Upper lobe of left lung (tissue), 6 donors: ENCODE results near the gene PRKCA. TPM values are rescaled to one million over a fixed set of nuclear protein-coding genes. Genes with fewer than 3 reads are reported as not detected.

Experiments
- ATAC-seq, 2 donors: fragments of 200-7000 bp; cut with Tn5 transposase; one replicate each; pipeline ENCODE4 v1.9.1; 2022; ENCODE audit warnings: mild to moderate bottlenecking in 2 of 2, moderate library complexity in 2 of 2; ENCODE audit not compliant: low FRiP score in 2 of 2
- DNase-seq, 2 donors: peaks; one replicate each; pipeline ENCODE4 v3.0.0-alpha.2; 2019 to 2020
- H3K27ac ChIP-seq, 4 donors: fragments of 200-600 bp; sonication (generic); one replicate each; pipeline ENCODE4 v1.5.1; 2016 to 2019
- H3K27me3 ChIP-seq, 4 donors: fragments of 200-600 bp; sonication (generic); one replicate each; pipeline ENCODE4 v1.5.1; 2017 to 2019
- H3K36me3 ChIP-seq, 4 donors: fragments of 200-600 bp; sonication (generic); one replicate each; pipeline ENCODE4 v1.5.1; 2016 to 2019
- H3K4me1 ChIP-seq, 4 donors: fragments of 200-600 bp; sonication (generic); one replicate each; pipeline ENCODE4 v1.5.1; 2018 to 2019
- H3K4me3 ChIP-seq, 4 donors: fragments of 200-600 bp; sonication (generic); one replicate each; pipeline ENCODE4 v1.5.1; 2017 to 2019; ENCODE audit warnings: mild to moderate bottlenecking in 2 of 4, moderate library complexity in 1 of 4
- H3K9me3 ChIP-seq, 4 donors: fragments of 200-600 bp; sonication (generic); one replicate each; pipeline ENCODE4 v1.5.1; 2018 to 2019
- CTCF ChIP-seq, 6 experiments: fragments of 450-650 bp in 4 of 6; fragments of 200-600 bp in 2 of 6; sonication (generic) in 2 of 6; IDR thresholded peaks; one replicate each; pipeline ENCODE4 v1.5.1; 2016 to 2019; ENCODE audit warnings: antibody characterized with exemption in 6 of 6
- EP300 ChIP-seq, 4 donors: sonication (generic); formaldehyde crosslinking; IDR thresholded peaks; one replicate each; pipeline ENCODE4 v1.5.1; 2017; ENCODE audit warnings: antibody characterized with exemption in 4 of 4, control low read depth in 2 of 4
- POLR2A ChIP-seq, 4 donors: fragments of 450-650 bp; IDR thresholded peaks; one replicate each; pipeline ENCODE4 v1.5.1; 2016 to 2017; ENCODE audit warnings: antibody characterized with exemption in 4 of 4, mild to moderate bottlenecking in 2 of 4
- POLR2AphosphoS5 ChIP-seq, 2 donors: sonication (generic); formaldehyde crosslinking; IDR thresholded peaks; one replicate each; pipeline ENCODE4 v1.5.1; 2017; ENCODE audit warnings: antibody characterized with exemption in 2 of 2
- WGBS, 2 donors: methylation state at CpG; one replicate each; pipeline ENCODE4 v1.1.5; 2017 to 2018; 5-methylcytosine and 5-hydroxymethylcytosine counted together
- total RNA-seq, 6 donors: library from RNA; depleted of rRNA in 4 of 6; stranded (reverse); fragments of >200 nt in 4 of 6; gene quantifications; one replicate each; pipeline versions ENCODE4 v1.1.0 to v1.2.1, GENCODE V29; 2016 to 2021
- donor health status: DM: no; HTN: no; CAD: no; lungs with moderate emphysema.
- donor health status: DM: no; HTN: yes; CAD: no; lungs with severe emphysema.

The PRKCA gene
- total RNA-seq, 6 donors from 2014 or later = 10.9 to 29.3 (median 18.0) TPM

- ATAC-seq (no peak), DNase-seq (no peak)
- 70 to 77% methylated on average over 5 of the region's 5 CpGs for WGBS, 2 donors
- Histone ChIP-seq H3K9me3 (no peaks in the 10 kb centered on the region), H3K36me3 (no peaks in the 10 kb centered on the region), H3K4me3 (no peak overlapping the region), H3K4me1 (peaks cover 8 to 24% (median 13%) of the 10 kb centered on the region in 4 donors), H3K27me3 (no peaks in the 10 kb centered on the region), H3K27ac (peak overlapping the region in 1 of 4 donors; percentile 85)
- TF ChIP-seq POLR2A (IDR thresholded peaks at IDR 0.05) = no peak
- no peak for TF ChIP-seq EP300 (IDR thresholded peaks at IDR 0.05)
- no peak for TF ChIP-seq CTCF (IDR thresholded peaks at IDR 0.05)
- no peak for TF ChIP-seq POLR2AphosphoS5 (IDR thresholded peaks at IDR 0.05)
Measured at GRCh38 chr17:66306446-66306845, 4.0 kb downstream of the PRKCA start.

GRCh38 chr17:66307257-66307656 is 4.8 kb downstream of the PRKCA start:
- H3K27me3 ChIP-seq = no peaks in the 10 kb centered on the region
- TF ChIP-seq EP300 (IDR thresholded peaks at IDR 0.05) = no peak
- no peak for TF ChIP-seq POLR2A (IDR thresholded peaks at IDR 0.05)
- TF ChIP-seq CTCF (IDR thresholded peaks at IDR 0.05) = no peak
- TF ChIP-seq POLR2AphosphoS5 (IDR thresholded peaks at IDR 0.05) = no peak
- no peaks in the 10 kb centered on the region for H3K36me3 ChIP-seq
- WGBS, 2 donors = 93 to 94% methylated on average over 2 of the region's 2 CpGs
- H3K4me3 ChIP-seq = no peak overlapping the region
- no peaks in the 10 kb centered on the region for H3K9me3 ChIP-seq
- peaks cover 4 to 17% (median 9%) of the 10 kb centered on the region in 4 donors for H3K4me1 ChIP-seq
- H3K27ac ChIP-seq = no peak overlapping the region
- no peak for DNase-seq
- ATAC-seq = no peak

- H3K9me3 ChIP-seq = no peaks in the 10 kb centered on the region
- no peak overlapping the region for H3K27ac ChIP-seq
- H3K36me3 ChIP-seq = no peaks in the 10 kb centered on the region
- H3K4me3 ChIP-seq = no peak overlapping the region
- WGBS, 2 donors = 48 to 90% methylated on average over 2 of the region's 2 CpGs
- DNase-seq (no peak), ATAC-seq (no peak)
- TF ChIP-seq CTCF (IDR thresholded peaks at IDR 0.05) (no peak), POLR2A (IDR thresholded peaks at IDR 0.05) (no peak), EP300 (IDR thresholded peaks at IDR 0.05) (no peak), POLR2AphosphoS5 (IDR thresholded peaks at IDR 0.05) (no peak)
- no peaks in the 10 kb centered on the region for H3K27me3 ChIP-seq
- H3K4me1 ChIP-seq = peaks cover 1 to 6% (median 3%) of the 10 kb centered on the region in 4 donors
Measured at GRCh38 chr17:66308856-66309255, 6.4 kb downstream of the PRKCA start.

- Histone ChIP-seq H3K4me1 (no peaks in the 10 kb centered on the region), H3K36me3 (no peaks in the 10 kb centered on the region), H3K27me3 (no peaks in the 10 kb centered on the region), H3K9me3 (no peaks in the 10 kb centered on the region), H3K27ac (no peak overlapping the region), H3K4me3 (no peak overlapping the region)
- TF ChIP-seq EP300 (IDR thresholded peaks at IDR 0.05) = no peak
- no peak for TF ChIP-seq CTCF (IDR thresholded peaks at IDR 0.05)
- TF ChIP-seq POLR2A (IDR thresholded peaks at IDR 0.05) = no peak
- TF ChIP-seq POLR2AphosphoS5 (IDR thresholded peaks at IDR 0.05) = no peak
- no peak for ATAC-seq
- no peak for DNase-seq
- 67 to 72% methylated on average over 4 of the region's 4 CpGs for WGBS, 2 donors
Measured at GRCh38 chr17:66309793-66310192, 7.4 kb downstream of the PRKCA start.

- H3K27ac ChIP-seq = no peak overlapping the region
- DNase-seq (no peak), ATAC-seq (no peak)
- H3K9me3 ChIP-seq = no peaks in the 10 kb centered on the region
- no peaks in the 10 kb centered on the region for H3K36me3 ChIP-seq
- H3K27me3 ChIP-seq = no peaks in the 10 kb centered on the region
- H3K4me1 ChIP-seq = no peaks in the 10 kb centered on the region
- WGBS, 2 donors = 91 to 97% methylated on average over 7 of the region's 7 CpGs
- TF ChIP-seq POLR2AphosphoS5 (IDR thresholded peaks at IDR 0.05) = no peak
- TF ChIP-seq EP300 (IDR thresholded peaks at IDR 0.05) = no peak
- no peak for TF ChIP-seq CTCF (IDR thresholded peaks at IDR 0.05)
- TF ChIP-seq POLR2A (IDR thresholded peaks at IDR 0.05) = no peak
- H3K4me3 ChIP-seq = no peak overlapping the region
Measured at GRCh38 chr17:66310528-66311148, 8.2 kb downstream of the PRKCA start.
